Muscle of leg (tissue), 11 donors: Measurements from ENCODE around the gene MRRF. TPM values are rescaled to one million over a fixed set of nuclear protein-coding genes. Genes with fewer than 3 reads are reported as not detected.
"Not testable (repeated sequence)": the region's sequence is repeated elsewhere in the genome, so short reads cannot be mapped to it uniquely, and the experiment has no call there.

Experiments used
- DNase-seq: peaks from one replicate; pipeline ENCODE4 v3.0.0; 2013
- H3K27ac ChIP-seq: one replicate; pipeline ENCODE4 v1.5.1; 2013; ENCODE audit warnings: mild to moderate bottlenecking, low read length, control low read depth
- H3K27me3 ChIP-seq: one replicate; pipeline ENCODE4 v1.6.1; 2013; ENCODE audit warnings: low read length; ENCODE audit not compliant: control insufficient read depth, insufficient read depth
- H3K36me3 ChIP-seq: one replicate; pipeline ENCODE4 v1.6.1; 2013; ENCODE audit warnings: low read length; ENCODE audit not compliant: control insufficient read depth, insufficient read depth
- H3K4me1 ChIP-seq: one replicate; pipeline ENCODE4 v1.6.1; 2013; ENCODE audit warnings: low read length; ENCODE audit not compliant: control insufficient read depth, insufficient read depth
- H3K4me3 ChIP-seq: one replicate; pipeline ENCODE4 v1.5.1; 2013; ENCODE audit warnings: low read length, control low read depth
- H3K9me3 ChIP-seq: replicated peaks from 2 replicates; pipeline ENCODE4 v1.6.1; 2013; ENCODE audit warnings: low read depth, low read length; ENCODE audit not compliant: control insufficient read depth
- WGBS: methylation state at CpG from one replicate; pipeline ENCODE4 v1.1.5; 2013; ENCODE audit warnings: missing lambda C conversion rate; ENCODE audit not compliant: insufficient coverage; 5-methylcytosine and 5-hydroxymethylcytosine counted together
- polyA plus RNA-seq, 8 donors: library from polyadenylated mRNA; unstranded; fragments of 120-200 nt; gene quantifications; one replicate each; pipeline versions ENCODE4 v1.2.1 to v1.2.3, GENCODE V29; 2013; ENCODE audit warnings: inconsistent platforms in 1 of 8, low replicate concordance in 1 of 8; ENCODE audit not compliant: insufficient read length in 8 of 8, insufficient read depth in 1 of 8
- total RNA-seq: library from RNA; stranded (reverse); fragments of 120-200 nt; gene quantifications from one replicate; pipeline ENCODE4 v1.2.4, GENCODE V29; 2013

MRRF gene
- total and polyA plus RNA-seq, 9 donors = 24.2 to 31.3 (median 27.4) TPM

- WGBS = 61% methylated on average over 2 of the region's 4 CpGs
- H3K27me3 ChIP-seq = peaks cover 16% of the 10 kb centered on the region
- no peak for DNase-seq
- H3K4me1 ChIP-seq = peaks cover 15% of the 10 kb centered on the region
- H3K4me3 ChIP-seq = no peak overlapping the region
- no peaks in the 10 kb centered on the region for H3K9me3 ChIP-seq
- no peaks in the 10 kb centered on the region for H3K36me3 ChIP-seq
- H3K27ac ChIP-seq = no peak overlapping the region
These were observed 84.5 kb downstream of the MRRF start for GRCh38 chr9:122349201-122349600.

- Histone ChIP-seq H3K9me3 (no peaks in the 10 kb centered on the region), H3K4me3 (no peak overlapping the region), H3K4me1 (peaks cover 15% of the 10 kb centered on the region), H3K27ac (no peak overlapping the region), H3K36me3 (no peaks in the 10 kb centered on the region), H3K27me3 (peaks cover 16% of the 10 kb centered on the region)
- 40% methylated on average over 10 of the region's 11 CpGs for WGBS
- DNase-seq = peak; percentile 82
These were observed 86.1 kb downstream of the MRRF start for GRCh38 chr9:122350577-122351355.

- peaks cover 1% of the 10 kb centered on the region for H3K27me3 ChIP-seq
- H3K4me3 ChIP-seq = no peak overlapping the region
- WGBS = 70% methylated on average over 4 of the region's 8 CpGs
- H3K27ac ChIP-seq = no peak overlapping the region
- no peaks in the 10 kb centered on the region for H3K4me1 ChIP-seq
- H3K36me3 ChIP-seq = no peaks in the 10 kb centered on the region
- H3K9me3 ChIP-seq = no peaks in the 10 kb centered on the region
- DNase-seq = peak; percentile 62
These were observed 90.0 kb downstream of the MRRF start for GRCh38 chr9:122354536-122355199.

DNA sequence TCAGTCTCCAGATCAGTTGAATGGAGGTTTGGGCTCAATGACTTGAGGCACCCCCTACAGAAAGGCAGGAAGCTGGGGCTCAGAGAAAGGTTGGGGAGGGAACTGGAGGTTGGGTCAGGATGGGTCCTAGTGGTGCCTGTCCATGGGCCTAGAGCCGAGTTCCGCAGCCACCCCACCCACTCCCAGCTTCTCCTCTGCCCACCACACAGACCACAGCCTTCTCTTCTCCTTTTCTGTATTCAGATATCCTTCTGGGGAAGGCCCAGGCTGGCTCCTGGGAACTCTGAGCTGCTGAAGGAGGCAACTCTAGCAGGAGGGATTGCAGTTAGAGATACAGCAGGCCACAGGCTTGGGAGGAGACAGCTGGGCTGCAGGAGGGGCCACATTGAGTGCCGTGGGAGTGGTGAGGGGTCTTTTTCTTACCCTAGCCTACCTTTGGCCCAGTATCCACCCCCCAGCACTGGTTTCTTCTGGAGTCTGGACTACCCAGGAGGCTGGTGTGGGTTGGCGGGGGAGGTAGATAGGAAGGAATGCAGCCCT lies 90.7 kb downstream of the MRRF start:
- no peak for DNase-seq
- 96% methylated on average over 2 of the region's 4 CpGs for WGBS
- H3K9me3 ChIP-seq = no peaks in the 10 kb centered on the region
- H3K4me1 ChIP-seq = no peaks in the 10 kb centered on the region
- no peaks in the 10 kb centered on the region for H3K27me3 ChIP-seq
- H3K4me3 ChIP-seq = no peak overlapping the region
- no peak overlapping the region for H3K27ac ChIP-seq
- no peaks in the 10 kb centered on the region for H3K36me3 ChIP-seq

- no CpG with 5 or more reads among the region's 2 CpGs for WGBS
- DNase-seq = no peak
- Histone ChIP-seq H3K27me3 (no peaks in the 10 kb centered on the region), H3K4me3 (no peak overlapping the region), H3K9me3 (no peaks in the 10 kb centered on the region), H3K4me1 (no peaks in the 10 kb centered on the region), H3K27ac (no peak overlapping the region), H3K36me3 (no peaks in the 10 kb centered on the region)
These were observed 91.9 kb downstream of the MRRF start for GRCh38 chr9:122356627-122357026.

DNA sequence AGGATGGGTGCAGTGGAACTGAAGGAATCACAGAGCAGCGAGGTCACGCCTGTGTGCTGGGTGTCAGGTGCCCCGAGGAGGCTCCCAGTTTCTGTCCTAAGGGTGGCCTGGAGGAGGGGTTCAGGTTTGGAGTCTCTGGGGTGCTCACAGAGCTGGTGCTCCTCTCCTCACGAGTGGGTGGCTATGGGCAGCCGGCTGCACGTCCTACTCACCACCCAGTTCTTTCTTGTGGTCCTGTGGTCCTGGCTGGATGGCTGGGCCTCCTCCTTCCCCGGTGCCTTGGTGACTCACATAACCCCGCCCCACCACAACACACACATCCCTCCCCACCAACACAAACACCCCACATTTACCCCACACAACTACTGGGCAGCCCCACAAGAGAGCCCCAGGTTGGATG lies 96.2 kb downstream of the MRRF start:
- Histone ChIP-seq H3K9me3 (no peaks in the 10 kb centered on the region), H3K27ac (no peak overlapping the region), H3K36me3 (no peaks in the 10 kb centered on the region), H3K4me3 (no peak overlapping the region), H3K27me3 (no peaks in the 10 kb centered on the region), H3K4me1 (peaks cover 4% of the 10 kb centered on the region)
- no peak for DNase-seq
- 71% methylated on average over 6 of the region's 8 CpGs for WGBS

DNA sequence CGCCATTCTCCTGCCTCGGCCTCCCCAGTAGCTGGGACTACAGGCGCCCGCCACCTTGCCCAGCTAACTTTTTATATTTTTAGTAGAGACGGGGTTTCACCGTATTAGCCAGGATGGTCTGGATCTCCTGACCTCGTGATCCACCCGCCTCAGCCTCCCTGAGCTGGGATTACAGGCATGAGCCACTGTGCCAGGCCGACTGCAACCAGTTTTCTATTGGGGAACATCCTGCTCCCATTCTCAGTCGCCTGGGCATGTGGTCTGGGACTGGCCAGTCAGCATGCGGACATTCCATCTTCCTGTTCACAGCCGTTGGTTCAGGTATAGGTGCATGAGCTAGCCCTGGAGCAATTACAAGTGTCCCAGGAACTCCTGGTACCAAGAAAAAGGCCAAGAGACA lies 98.4 kb downstream of the MRRF start:
- H3K4me3 ChIP-seq, DNase-seq, H3K27ac ChIP-seq, H3K4me1 ChIP-seq, H3K36me3 ChIP-seq, H3K9me3 ChIP-seq, H3K27me3 ChIP-seq: not testable (repeated sequence)
- WGBS = 87% methylated on average over 7 of the region's 12 CpGs

GRCh38 chr9:122364117-122364782 lies 99.6 kb downstream of the MRRF start:
- Histone ChIP-seq H3K36me3 (no peaks in the 10 kb centered on the region), H3K4me3 (no peak overlapping the region), H3K4me1 (peaks cover 4% of the 10 kb centered on the region), H3K27ac (no peak overlapping the region), H3K9me3 (peaks cover 6% of the 10 kb centered on the region), H3K27me3 (peaks cover 6% of the 10 kb centered on the region)
- DNase-seq = no peak
- WGBS = 75% methylated on average over 6 of the region's 10 CpGs

- whole genome bisulfite sequencing = 34% methylated on average over 4 of the region's 10 CpGs
- Histone ChIP-seq H3K27ac (no peak overlapping the region), H3K36me3 (no peaks in the 10 kb centered on the region), H3K4me1 (peaks cover 4% of the 10 kb centered on the region), H3K27me3 (peaks cover 6% of the 10 kb centered on the region), H3K9me3 (peaks cover 6% of the 10 kb centered on the region), H3K4me3 (no peak overlapping the region)
- DNase-seq = peak; percentile 87
These were observed 100.1 kb downstream of the MRRF start for GRCh38 chr9:122364783-122365150.

DNA sequence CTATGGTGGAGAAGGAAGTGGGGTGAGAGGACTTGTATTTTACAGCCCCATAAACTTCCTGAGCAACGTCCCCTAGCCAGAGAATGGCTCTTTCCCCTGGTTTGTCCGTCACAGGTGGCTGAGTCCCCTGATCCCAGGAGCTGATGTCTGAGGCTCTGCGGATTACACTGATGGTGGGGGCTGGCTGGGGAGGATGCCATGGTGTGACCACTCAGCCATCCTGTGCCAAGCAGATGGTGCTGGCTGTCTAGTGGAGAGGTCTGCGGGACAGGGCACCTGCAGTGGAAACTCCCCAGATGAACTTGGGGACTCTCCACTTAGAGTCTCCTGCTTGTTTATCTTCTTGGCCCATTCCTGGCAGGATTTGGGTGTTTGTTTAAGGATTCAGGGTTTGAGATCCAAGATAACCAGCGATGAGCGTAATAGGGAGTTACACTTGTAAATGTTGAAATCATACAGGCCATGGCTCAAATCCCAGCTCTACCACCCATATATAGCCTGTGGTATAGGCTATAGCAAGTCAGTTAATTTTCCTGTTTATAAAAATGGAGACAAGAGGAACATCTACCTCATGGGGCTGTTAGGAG lies 101.5 kb downstream of the MRRF start:
- Histone ChIP-seq H3K36me3 (no peaks in the 10 kb centered on the region), H3K9me3 (peaks cover 6% of the 10 kb centered on the region), H3K27me3 (peaks cover 13% of the 10 kb centered on the region), H3K4me1 (peaks cover 13% of the 10 kb centered on the region), H3K4me3 (no peak overlapping the region), H3K27ac (no peak overlapping the region)
- DNase-seq = no peak
- 35% methylated on average over 2 of the region's 6 CpGs for WGBS
